Epithelial cell of esophagus (primary cell): ENCODE results near the gene PDCD2L.

Experiments
- DNase-seq: peaks from one replicate; pipeline ENCODE4 v3.0.0; 2010; ENCODE audit warnings: low read depth
- H3K4me3 ChIP-seq: 2 replicates; pipeline ENCODE4 v1.5.1; 2011; ENCODE audit warnings: mild to moderate bottlenecking, low read length, control low read depth
- CTCF ChIP-seq: IDR thresholded peaks from 2 replicates; pipeline ENCODE4 v1.5.1; 2011; ENCODE audit warnings: low read depth, mild to moderate bottlenecking, low read length, control low read depth, inconsistent platforms; ENCODE audit not compliant: insufficient read depth; ENCODE audit errors: missing control alignments

PDCD2L gene

DNA sequence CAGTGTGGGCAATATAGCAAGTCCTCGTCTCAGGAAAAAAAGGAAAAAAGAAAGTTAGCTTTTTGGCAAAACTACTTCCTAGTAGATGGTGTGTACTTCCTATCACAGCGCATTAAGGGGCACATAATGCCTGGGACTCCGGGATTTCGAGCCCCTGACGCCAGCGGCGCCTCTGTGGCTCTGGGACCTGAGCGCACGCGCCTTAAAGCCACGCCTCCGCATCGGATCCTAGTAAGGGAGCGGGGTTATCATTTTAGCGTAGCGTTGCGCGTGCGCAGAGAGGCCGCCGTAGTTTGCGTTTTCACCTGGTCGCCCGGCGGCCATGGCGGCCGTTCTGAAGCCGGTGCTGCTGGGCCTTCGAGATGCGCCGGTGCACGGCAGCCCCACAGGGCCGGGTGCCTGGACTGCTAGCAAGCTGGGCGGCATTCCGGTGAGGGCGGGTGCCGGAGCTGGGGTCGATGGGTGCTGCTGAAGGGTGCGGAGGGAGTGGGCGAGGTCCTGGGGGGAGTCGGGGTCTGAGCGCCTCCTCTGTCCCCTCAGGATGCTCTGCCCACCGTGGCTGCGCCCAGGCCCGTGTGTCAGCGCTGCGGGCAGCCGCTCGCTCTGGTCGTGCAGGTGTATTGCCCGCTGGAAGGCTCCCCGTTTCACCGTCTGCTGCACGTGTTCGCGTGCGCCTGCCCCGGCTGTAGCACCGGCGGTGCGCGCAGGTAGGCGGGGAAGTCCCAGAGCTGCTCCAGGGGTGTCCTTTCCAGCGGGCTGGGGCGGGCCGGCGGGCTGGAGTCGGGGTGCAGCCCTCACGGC is at the start of gene PDCD2L:
Gene PDCD2L, plus strand, starts transcription at position 291 of the 801 bp plus-strand sequence. Its CDS starts 32 bp downstream, at position 323.
- peak within 1 kb of the TSS; percentile 97 for H3K4me3 ChIP-seq
- TF ChIP-seq CTCF, result no peak
- peak; percentile 92 for DNase-seq

DNA sequence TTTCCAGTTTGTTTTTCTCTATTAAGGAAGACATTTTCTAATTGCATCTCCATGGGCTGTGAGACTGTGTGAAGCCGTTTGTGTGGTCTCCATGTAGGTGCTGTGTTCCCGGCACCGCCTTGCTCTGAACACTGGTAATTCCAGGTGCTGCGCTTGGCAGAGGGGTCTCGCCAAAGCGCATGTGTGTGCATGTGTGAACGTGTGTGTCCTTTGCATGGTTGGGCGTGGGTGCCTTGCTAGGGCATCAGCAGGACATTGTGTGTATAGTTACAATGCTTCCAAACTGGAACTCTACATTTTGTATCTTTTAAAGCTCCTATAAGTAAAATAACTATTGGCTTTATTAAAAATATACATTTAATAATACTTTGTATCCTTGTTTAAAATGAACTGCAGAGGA is 49.0 kb upstream of the PDCD2L start:
- DNase-seq, result no peak
- no peak overlapping the region for H3K4me3 ChIP-seq
- no peak for TF ChIP-seq CTCF

- no peak for TF ChIP-seq CTCF
- DNase-seq, result no peak
- H3K4me3 ChIP-seq, result no peak overlapping the region
Observed at GRCh38 chr19:34356875-34357274, 47.3 kb upstream of the PDCD2L start.

GRCh38 chr19:34357431-34357830 is 46.8 kb upstream of the PDCD2L start:
- no peak for TF ChIP-seq CTCF
- no peak overlapping the region for H3K4me3 ChIP-seq
- DNase-seq, result no peak

DNA sequence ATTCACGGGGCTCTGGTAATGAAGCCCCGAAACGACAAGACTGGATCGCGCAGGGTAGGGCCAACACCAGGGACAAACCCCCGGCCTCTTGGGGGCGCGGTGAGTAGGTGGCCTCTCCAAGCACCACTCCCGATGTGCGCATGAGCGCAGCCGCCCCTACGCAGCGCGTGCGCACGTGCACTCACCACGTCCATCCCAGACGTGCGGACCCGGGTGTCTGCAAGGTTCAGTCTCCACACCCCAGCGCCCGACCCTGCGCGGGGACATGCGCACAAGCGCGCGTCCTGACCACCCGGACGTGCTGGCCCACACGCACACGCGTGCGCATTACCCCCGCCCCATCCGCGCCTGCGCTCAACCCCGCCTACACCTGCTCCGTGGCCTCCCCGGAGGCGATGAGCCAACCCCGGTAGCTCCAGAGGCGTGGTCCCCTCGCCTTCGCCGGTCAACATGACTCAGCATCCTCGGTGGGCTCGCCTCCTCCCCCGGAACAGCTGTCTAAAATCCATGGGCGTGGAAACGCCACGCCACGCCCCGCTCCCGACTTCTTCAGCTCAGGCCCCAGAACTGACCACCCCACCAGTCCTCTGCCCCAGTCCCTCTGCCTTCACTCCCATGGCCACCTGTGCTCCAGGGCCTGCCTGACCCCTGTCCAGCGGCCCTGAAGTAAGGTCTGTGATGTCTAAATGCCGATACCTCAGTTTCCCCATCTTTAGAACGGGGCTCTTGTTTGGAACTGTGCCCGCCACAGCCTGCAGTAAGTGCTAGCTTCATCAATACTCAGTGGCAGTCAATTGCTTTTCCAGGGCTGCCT is 44.9 kb upstream of the PDCD2L start:
- DNase-seq, result peak; percentile 97
- peak overlapping the region; percentile 47 for H3K4me3 ChIP-seq
- peak; percentile 51 for TF ChIP-seq CTCF

DNA sequence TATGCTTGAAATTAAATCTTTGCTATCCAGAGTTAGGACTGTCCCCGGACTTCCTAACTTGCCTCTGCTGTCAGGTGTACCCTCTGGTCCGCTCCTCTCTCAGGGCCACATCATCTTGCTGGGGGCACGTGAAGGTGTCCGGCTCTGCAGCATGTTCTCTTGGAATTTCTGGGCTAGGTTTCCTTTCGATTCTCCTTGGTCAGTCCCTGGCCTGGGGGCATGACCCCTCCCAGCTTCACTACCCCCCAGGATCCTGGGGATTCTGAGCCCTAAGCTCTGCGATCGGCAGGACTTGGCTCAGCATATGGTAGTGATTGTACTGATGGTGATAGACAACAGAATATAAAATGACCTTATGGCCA is 44.3 kb upstream of the PDCD2L start:
- DNase-seq, result no peak
- TF ChIP-seq CTCF, result no peak

More for the DNA sequence above, 44.3 kb upstream of the PDCD2L start:
- peak overlapping the region; percentile 47 for H3K4me3 ChIP-seq
